Prostate gland (tissue), 1 donor: ENCODE measurements around the gene OMA1.

Source experiments
- POLR2A ChIP-seq: fragments of 450-650 bp; IDR thresholded peaks from one replicate; pipeline ENCODE4 v1.6.1; 2016; ENCODE audit warnings: antibody characterized with exemption, mild to moderate bottlenecking
- POLR2AphosphoS5 ChIP-seq: sonication (generic); formaldehyde crosslinking; IDR thresholded peaks from one replicate; pipeline ENCODE4 v1.6.1; 2017; ENCODE audit warnings: antibody characterized with exemption

DNA sequence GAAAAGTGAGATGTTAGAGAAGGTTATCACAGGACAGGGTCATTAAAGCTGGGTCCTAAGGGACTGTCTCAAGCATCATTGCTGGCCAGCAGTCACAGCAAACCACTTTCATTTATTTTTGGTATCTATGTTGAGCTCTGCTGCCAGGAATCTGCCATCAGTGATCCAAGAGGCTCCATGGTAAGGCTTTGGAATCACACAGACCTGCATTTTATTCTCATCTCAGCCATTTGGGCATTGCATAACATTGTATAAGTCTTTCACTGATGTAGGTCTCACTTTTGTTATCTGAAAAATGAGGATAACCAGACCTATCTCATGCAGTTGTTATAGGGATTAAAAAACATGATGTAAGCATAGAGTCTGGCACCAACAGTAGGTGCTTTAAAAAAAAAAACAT, 77.5 kb downstream of the OMA1 start:
- TF ChIP-seq POLR2AphosphoS5, result no peak
- no peak for TF ChIP-seq POLR2A
